SU-DHL-6 (cell line): ENCODE data around the gene YWHAG.
"Not testable (repeated sequence)": the region's sequence is repeated elsewhere in the genome, so short reads cannot be mapped to it uniquely, and the experiment has no call there.

ENCODE experiments used
- H2AFZ ChIP-seq: fragments of 200-600 bp; sonication (generic); 2 replicates; pipeline ENCODE4 v1.6.1; 2014; ENCODE audit warnings: low read depth, mild to moderate bottlenecking, moderate library complexity, mixed read lengths, antibody characterized with exemption, low read length; ENCODE audit not compliant: severe bottlenecking
- H3F3A ChIP-seq: fragments of 200-600 bp; shearing (Covaris generic); 2 replicates; pipeline ENCODE4 v1.6.0; 2016; ENCODE audit warnings: antibody characterized with exemption, mild to moderate bottlenecking; ENCODE audit not compliant: insufficient read depth
- H3K27ac ChIP-seq: fragments of 200-600 bp; sonication (generic); 2 replicates; pipeline ENCODE4 v1.5.1; 2016; ENCODE audit warnings: low read depth, mild to moderate bottlenecking, low read length, moderate library complexity, mixed read lengths
- H3K27me3 ChIP-seq: fragments of 200-600 bp; sonication (generic), shearing (Covaris generic); 2 replicates; pipeline ENCODE4 v1.6.0; 2014; ENCODE audit warnings: mild to moderate bottlenecking, low read length
- H3K36me3 ChIP-seq: fragments of 200-600 bp; sonication (generic); 2 replicates; pipeline ENCODE4 v1.6.1; 2014; ENCODE audit warnings: mild to moderate bottlenecking, low read length, mixed read lengths
- H3K4me2 ChIP-seq: fragments of 300-600, 200-600 bp; shearing (Covaris generic), sonication (generic); 2 replicates; pipeline ENCODE4 v1.6.0; 2014; ENCODE audit warnings: low read length, low read depth, mild to moderate bottlenecking; ENCODE audit not compliant: poor library complexity, severe bottlenecking
- H3K4me3 ChIP-seq: fragments of 200-600 bp; sonication (generic); 2 replicates; pipeline ENCODE4 v1.5.1; 2014; ENCODE audit warnings: antibody characterized with exemption, low read length, mild to moderate bottlenecking, mixed read lengths; ENCODE audit not compliant: insufficient read depth, poor library complexity, severe bottlenecking
- H3K79me2 ChIP-seq: fragments of 200-600 bp; sonication (generic); 2 replicates; pipeline ENCODE4 v1.6.1; 2014; ENCODE audit warnings: mild to moderate bottlenecking, low read length, moderate library complexity; ENCODE audit not compliant: insufficient read depth
- H3K9ac ChIP-seq: fragments of 200-600 bp; sonication (generic); 2 replicates; pipeline ENCODE4 v1.7.0; 2014; ENCODE audit warnings: mild to moderate bottlenecking, low read length
- H3K9me2 ChIP-seq: fragments of 200-600 bp; sonication (generic); replicated peaks from 2 replicates; pipeline ENCODE4 v1.6.1; 2014; ENCODE audit warnings: low read length; ENCODE audit not compliant: insufficient read depth
- H3K9me3 ChIP-seq: fragments of 200-600 bp; sonication (generic); 2 replicates; pipeline ENCODE4 v1.6.1; 2014; ENCODE audit warnings: low read length, mixed read lengths; ENCODE audit not compliant: insufficient read depth
- H4K20me1 ChIP-seq: fragments of 200-600 bp; sonication (generic); 2 replicates; pipeline ENCODE4 v1.6.1; 2014; ENCODE audit warnings: low read depth, mild to moderate bottlenecking, antibody characterized with exemption, low read length, moderate library complexity, mixed read lengths
- CTCF ChIP-seq: fragments of 200-600 bp; sonication (generic); IDR thresholded peaks from one replicate; pipeline ENCODE4 v1.5.1; 2017; ENCODE audit warnings: antibody characterized with exemption, mild to moderate bottlenecking, low read length, moderate library complexity; ENCODE audit not compliant: insufficient read depth, poor library complexity, severe bottlenecking
- EZH2phosphoT487 ChIP-seq: fragments of 200-600 bp; sonication (generic), shearing (Covaris generic); conservative IDR thresholded peaks from 2 replicates; pipeline ENCODE4 v1.6.1; 2018; ENCODE audit warnings: mild to moderate bottlenecking, antibody characterized with exemption, low read length, moderate library complexity, mixed read lengths

The YWHAG gene

GRCh38 chr7:76390092-76390491 is 31.3 kb upstream of the YWHAG start:
- Histone ChIP-seq H3K36me3 (no peaks in the 10 kb centered on the region), H3K27me3 (no peaks in the 10 kb centered on the region), H3K9me3 (no peaks in the 10 kb centered on the region), H3K79me2 (no peaks in the 10 kb centered on the region), H3K4me3 (no peak overlapping the region), H3K4me2 (no peak overlapping the region), H3F3A (no peaks in the 10 kb centered on the region), H3K9me2 (no peaks in the 10 kb centered on the region), H2AFZ (no peak overlapping the region), H4K20me1 (no peaks in the 10 kb centered on the region), H3K9ac (no peak overlapping the region), H3K27ac (no peak overlapping the region)
- no peak for TF ChIP-seq CTCF
- TF ChIP-seq EZH2phosphoT487, result no peak

- not testable (repeated sequence) for H3K9ac ChIP-seq, H3K9me3 ChIP-seq, H4K20me1 ChIP-seq, H3K27me3 ChIP-seq, H3K79me2 ChIP-seq, H3K9me2 ChIP-seq, H2AFZ ChIP-seq, H3K36me3 ChIP-seq, H3F3A ChIP-seq, H3K4me3 ChIP-seq, H3K27ac ChIP-seq, H3K4me2 ChIP-seq
Observed at GRCh38 chr7:76387789-76388188, 29.0 kb upstream of the YWHAG start.

- H4K20me1 ChIP-seq, result no peaks in the 10 kb centered on the region
- TF ChIP-seq CTCF (no peak), EZH2phosphoT487 (no peak)
- no peaks in the 10 kb centered on the region for H3K79me2 ChIP-seq
- no peaks in the 10 kb centered on the region for H3F3A ChIP-seq
- no peaks in the 10 kb centered on the region for H3K9me3 ChIP-seq
- no peak overlapping the region for H3K27ac ChIP-seq
- H3K9ac ChIP-seq, result no peak overlapping the region
- no peak overlapping the region for H3K4me3 ChIP-seq
- H3K4me2 ChIP-seq, result no peak overlapping the region
- H3K9me2 ChIP-seq, result no peaks in the 10 kb centered on the region
- H2AFZ ChIP-seq, result no peak overlapping the region
- no peaks in the 10 kb centered on the region for H3K27me3 ChIP-seq
- no peaks in the 10 kb centered on the region for H3K36me3 ChIP-seq
Observed at GRCh38 chr7:76386691-76387260, 28.0 kb upstream of the YWHAG start.

GRCh38 chr7:76383089-76383944 is 24.5 kb upstream of the YWHAG start:
- H4K20me1 ChIP-seq, result no peaks in the 10 kb centered on the region
- H2AFZ ChIP-seq, result no peak overlapping the region
- no peaks in the 10 kb centered on the region for H3K36me3 ChIP-seq
- H3K27ac ChIP-seq, result no peak overlapping the region
- H3K79me2 ChIP-seq, result no peaks in the 10 kb centered on the region
- no peaks in the 10 kb centered on the region for H3K9me3 ChIP-seq
- TF ChIP-seq CTCF (no peak), EZH2phosphoT487 (no peak)
- H3K4me2 ChIP-seq, result no peak overlapping the region
- no peak overlapping the region for H3K4me3 ChIP-seq
- no peaks in the 10 kb centered on the region for H3F3A ChIP-seq
- H3K27me3 ChIP-seq, result no peaks in the 10 kb centered on the region
- no peaks in the 10 kb centered on the region for H3K9me2 ChIP-seq
- H3K9ac ChIP-seq, result no peak overlapping the region
